Uterine smooth muscle cell (primary cell): ENCODE measurements around the gene PDYN. TPM values are rescaled to one million over a fixed set of nuclear protein-coding genes. Genes with fewer than 3 reads are reported as not detected.

Experiments
- total RNA-seq: library from RNA; depleted of rRNA; stranded (reverse); fragments of >200 nt; gene quantifications from 2 replicates; pipeline ENCODE4 v1.2.3, GENCODE V29; 2014

Gene PDYN
- not detected in 2 replicates for total RNA-seq

GRCh38 chr20:1993986-1994385, at the start of gene PDYN:
TSS of gene PDYN (minus strand) at chr20:1994058. CDS start at chr20:1983084, 10,974 bp downstream.

Other genes with a start within 250 kb of the PDYN start
- gene SIRPA, start 98.7 kb downstream of the PDYN start, total RNA-seq = 8.2 and 11.5 TPM in 2 replicates
- gene STK35, start 107.8 kb upstream of the PDYN start, total RNA-seq = 24.2 and 29.0 TPM in 2 replicates